K562 (cell line): ENCODE data around the gene ZBTB48.

Experiments used
- MAFG ChIP-seq: fragments of 450-650 bp; conservative IDR thresholded peaks from 2 replicates; pipeline ENCODE4 v1.6.1; 2016; ENCODE audit warnings: missing genetic modification characterization, missing compliant biosample characterization
- POLR2B ChIP-seq: fragments of 450-650 bp; IDR thresholded peaks from 2 replicates; pipeline ENCODE4 v1.6.1; 2018; ENCODE audit warnings: low read depth; ENCODE audit not compliant: partially characterized antibody
- ZC3H4 ChIP-seq: sonication (generic); formaldehyde crosslinking; IDR thresholded peaks from 2 replicates; pipeline ENCODE4 v1.9.0; 2021; ENCODE audit warnings: missing genetic modification reagents, borderline replicate concordance
- ZNF274 ChIP-seq: IDR thresholded peaks from 2 replicates; pipeline ENCODE4 v1.6.1; 2011; ENCODE audit warnings: low read depth, mild to moderate bottlenecking, low read length, moderate library complexity, borderline replicate concordance
- TF ChIP-seq, protein P1 (sequence below): sonication (generic); formaldehyde crosslinking; IDR thresholded peaks from 2 replicates; pipeline ENCODE4 v1.8.0; 2022; ENCODE audit warnings: mild to moderate bottlenecking, missing genetic modification reagents, borderline replicate concordance

DNA sequence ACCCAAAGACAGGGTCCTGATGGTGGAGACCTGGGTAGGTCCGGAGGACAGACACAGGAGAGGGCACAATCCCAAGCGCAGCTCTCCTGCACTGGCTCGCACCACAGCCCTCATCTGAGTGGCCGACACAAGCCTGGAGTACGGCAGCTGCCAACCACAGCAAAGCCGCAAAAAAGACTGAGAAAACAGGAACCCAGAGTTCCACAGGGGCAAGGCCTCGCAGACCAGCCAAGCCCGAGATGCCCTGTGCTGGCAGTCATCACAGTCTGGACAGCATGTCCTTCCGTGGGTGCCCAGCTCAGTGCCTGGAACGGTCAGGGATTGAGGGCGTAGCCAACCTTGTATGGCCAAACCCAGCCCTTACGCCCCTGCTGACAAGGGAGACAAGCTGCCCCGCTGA is 11.4 kb downstream of the ZBTB48 start:
- no peak for TF ChIP-seq POLR2B
- TF ChIP-seq, protein P1, sequence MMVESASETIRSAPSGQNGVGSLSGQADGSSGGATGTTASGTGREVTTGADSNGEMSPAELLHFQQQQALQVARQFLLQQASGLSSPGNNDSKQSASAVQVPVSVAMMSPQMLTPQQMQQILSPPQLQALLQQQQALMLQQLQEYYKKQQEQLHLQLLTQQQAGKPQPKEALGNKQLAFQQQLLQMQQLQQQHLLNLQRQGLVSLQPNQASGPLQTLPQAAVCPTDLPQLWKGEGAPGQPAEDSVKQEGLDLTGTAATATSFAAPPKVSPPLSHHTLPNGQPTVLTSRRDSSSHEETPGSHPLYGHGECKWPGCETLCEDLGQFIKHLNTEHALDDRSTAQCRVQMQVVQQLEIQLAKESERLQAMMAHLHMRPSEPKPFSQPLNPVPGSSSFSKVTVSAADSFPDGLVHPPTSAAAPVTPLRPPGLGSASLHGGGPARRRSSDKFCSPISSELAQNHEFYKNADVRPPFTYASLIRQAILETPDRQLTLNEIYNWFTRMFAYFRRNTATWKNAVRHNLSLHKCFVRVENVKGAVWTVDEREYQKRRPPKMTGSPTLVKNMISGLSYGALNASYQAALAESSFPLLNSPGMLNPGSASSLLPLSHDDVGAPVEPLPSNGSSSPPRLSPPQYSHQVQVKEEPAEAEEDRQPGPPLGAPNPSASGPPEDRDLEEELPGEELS: no peak
- no peak for TF ChIP-seq ZNF274
- no peak for TF ChIP-seq ZC3H4
- TF ChIP-seq MAFG (tag): no peak
